Mucosa of rectum (tissue), 2 donors: Measurements from ENCODE around the gene PMF1.
A peak's percentile ranks its signal among the peaks of the same experiment; 100 is the strongest.
"Not testable (repeated sequence)": the region's sequence is repeated elsewhere in the genome, so short reads cannot be mapped to it uniquely, and the experiment has no call there.

ENCODE experiments used
- H3K27ac ChIP-seq, 2 donors: one replicate each; pipeline ENCODE4 v1.7.0; 2013; ENCODE audit warnings: inconsistent platforms in 2 of 2, low read depth in 2 of 2, low read length in 2 of 2
- H3K27me3 ChIP-seq, 2 donors: one replicate each; pipeline ENCODE4 v1.7.0; 2013; ENCODE audit warnings: low read length in 2 of 2; ENCODE audit not compliant: control insufficient read depth in 2 of 2, insufficient read depth in 2 of 2
- H3K36me3 ChIP-seq, 2 donors: one replicate each; pipeline ENCODE4 v1.7.0; 2013; ENCODE audit warnings: low read length in 2 of 2; ENCODE audit not compliant: control insufficient read depth in 2 of 2, insufficient read depth in 2 of 2
- H3K4me1 ChIP-seq, 2 donors: one replicate each; pipeline ENCODE4 v1.7.0; 2013; ENCODE audit warnings: low read length in 2 of 2, mild to moderate bottlenecking in 1 of 2; ENCODE audit not compliant: control insufficient read depth in 2 of 2, insufficient read depth in 2 of 2
- H3K4me3 ChIP-seq, 2 donors: one replicate each; pipeline ENCODE4 v1.7.0; 2013; ENCODE audit warnings: low read length in 2 of 2
- H3K9ac ChIP-seq, 2 donors: one replicate each; pipeline ENCODE4 v1.7.0; 2013; ENCODE audit warnings: low read length in 2 of 2, low read depth in 1 of 2, mild to moderate bottlenecking in 1 of 2
- H3K9me3 ChIP-seq, 2 donors: one replicate each; pipeline ENCODE4 v1.7.0; 2013; ENCODE audit warnings: low read length in 2 of 2; ENCODE audit not compliant: control insufficient read depth in 2 of 2
- donor health status: healthy.
- donor health status: Normal muscosa, but diverticular disease.

Gene PMF1

DNA sequence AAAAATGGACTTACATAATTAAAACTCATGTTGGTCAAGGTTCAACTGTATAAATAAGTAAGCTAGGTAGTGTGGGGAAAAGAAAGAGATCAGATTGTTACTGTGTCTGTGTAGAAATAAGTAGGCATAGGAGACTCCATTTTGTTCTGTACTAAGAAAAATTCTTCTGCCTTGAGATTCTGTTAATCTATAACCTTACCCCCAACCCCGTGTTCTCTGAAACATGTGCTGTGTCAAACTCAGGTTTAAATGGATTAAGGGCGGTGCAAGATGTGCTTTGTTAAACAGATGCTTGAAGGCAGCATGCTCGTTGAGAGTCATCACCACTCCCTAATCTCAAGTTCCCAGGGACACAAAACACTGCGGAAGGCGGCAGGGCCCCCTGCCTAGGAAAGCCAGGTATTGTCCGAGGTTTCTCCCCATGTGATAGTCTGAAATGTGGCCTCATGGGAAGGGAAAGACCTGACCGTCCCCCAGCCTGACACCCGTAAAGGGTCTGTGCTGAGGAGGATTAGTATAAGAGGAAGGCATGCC lies 31.3 kb upstream of the PMF1 start:
- not testable (repeated sequence) for H3K9ac ChIP-seq, H3K36me3 ChIP-seq, H3K27ac ChIP-seq, H3K9me3 ChIP-seq, H3K27me3 ChIP-seq, H3K4me1 ChIP-seq, H3K4me3 ChIP-seq

DNA sequence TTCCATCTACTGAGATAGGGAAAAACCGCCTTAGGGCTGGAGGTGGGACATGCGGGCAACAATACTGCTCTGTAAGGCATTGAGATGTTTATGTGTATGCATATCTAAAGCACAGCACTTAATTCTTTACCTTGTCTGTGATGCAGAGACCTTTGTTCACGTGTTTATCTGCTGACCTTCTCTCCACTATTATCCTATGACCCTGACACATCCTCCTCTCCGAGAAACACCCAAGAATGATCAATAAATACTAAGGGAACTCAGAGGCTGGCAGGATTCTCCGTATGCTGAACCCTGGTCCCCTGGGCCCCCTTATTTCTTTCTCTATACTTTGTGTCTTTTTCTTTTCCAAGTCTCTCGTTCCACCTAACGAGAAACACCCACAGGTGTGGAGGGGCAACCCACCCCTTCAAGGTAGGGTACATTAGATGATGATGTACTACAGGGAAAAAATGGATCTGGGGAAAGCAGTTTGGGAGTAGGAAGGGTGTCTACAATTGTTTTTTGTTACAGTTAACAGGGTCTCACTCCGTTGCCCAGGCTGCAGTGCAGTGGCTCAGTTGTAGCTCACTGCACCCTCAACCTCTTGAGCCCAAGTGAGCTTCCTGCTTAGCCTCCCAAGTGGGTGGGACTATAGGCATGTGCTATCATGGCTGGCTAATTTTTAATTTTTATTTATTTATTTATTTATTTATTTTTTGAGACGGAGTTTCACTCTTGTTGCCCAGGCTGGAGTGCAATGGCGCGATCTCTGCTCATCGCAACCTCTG lies 30.6 kb upstream of the PMF1 start:
- not testable (repeated sequence) for H3K4me3 ChIP-seq, H3K9me3 ChIP-seq, H3K9ac ChIP-seq, H3K27ac ChIP-seq, H3K27me3 ChIP-seq, H3K36me3 ChIP-seq, H3K4me1 ChIP-seq

DNA sequence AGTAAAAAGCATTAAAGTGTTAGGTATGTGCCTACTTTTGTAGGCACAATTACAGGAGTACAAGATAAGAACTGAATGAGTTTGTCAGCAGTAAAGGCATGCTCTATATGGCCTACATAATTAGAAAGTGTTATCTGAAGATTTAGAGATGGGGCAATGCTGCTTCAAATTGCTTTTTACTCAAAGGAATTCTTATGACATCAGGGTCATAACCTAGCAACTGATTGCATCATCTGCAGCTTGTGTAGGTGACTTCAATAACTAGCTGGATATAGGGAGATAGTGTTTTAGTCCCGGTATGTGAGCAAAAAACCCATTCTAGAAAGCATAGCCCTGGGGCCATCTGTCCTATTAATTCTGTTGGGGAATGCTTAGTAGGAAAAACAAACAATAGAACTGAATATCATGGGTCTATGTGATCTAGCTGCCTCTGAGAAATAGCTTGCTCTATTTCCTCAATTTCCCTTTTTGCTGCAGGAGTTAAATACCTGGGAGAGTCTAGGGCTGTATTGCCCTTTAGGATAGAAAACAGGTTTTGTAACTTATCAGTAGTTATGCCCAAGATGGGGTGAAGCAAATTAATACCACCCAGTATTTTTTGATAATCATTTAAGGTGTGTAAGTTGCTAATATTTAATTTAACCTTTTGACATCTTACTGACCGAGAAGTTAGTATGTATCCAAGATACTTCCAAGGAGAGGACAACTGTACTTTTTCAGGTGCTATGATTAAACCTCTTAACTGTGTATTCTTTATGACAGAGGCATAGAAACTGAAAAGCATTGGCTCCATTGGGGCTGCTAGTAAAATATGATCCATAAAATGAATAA lies 26.2 kb upstream of the PMF1 start:
- H3K36me3 ChIP-seq, H3K9me3 ChIP-seq, H3K4me1 ChIP-seq, H3K4me3 ChIP-seq, H3K27ac ChIP-seq, H3K27me3 ChIP-seq, H3K9ac ChIP-seq: not testable (repeated sequence)

DNA sequence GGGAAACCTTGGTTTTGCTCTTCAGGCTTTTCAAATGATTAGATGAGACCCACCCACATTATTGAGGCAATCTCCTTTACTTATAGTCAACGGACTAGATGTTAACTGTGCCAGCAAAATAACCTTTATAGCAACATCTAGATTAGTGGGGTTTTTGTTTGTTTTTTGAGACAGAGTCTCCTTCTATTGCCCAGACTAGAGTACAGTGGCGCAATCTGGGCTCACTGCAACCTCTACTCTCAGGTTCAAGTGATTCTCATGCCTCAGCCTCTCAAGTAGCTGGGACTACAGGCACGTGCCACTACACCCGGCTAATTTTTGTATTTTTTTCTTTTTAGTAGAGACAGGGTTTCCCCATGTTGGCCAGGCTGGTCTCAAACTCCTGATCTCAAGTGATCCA lies 22.5 kb upstream of the PMF1 start:
- not testable (repeated sequence) for H3K27me3 ChIP-seq, H3K36me3 ChIP-seq, H3K27ac ChIP-seq, H3K4me3 ChIP-seq, H3K9me3 ChIP-seq, H3K9ac ChIP-seq
- peaks cover 6 to 11% of the 10 kb centered on the region in 2 donors for H3K4me1 ChIP-seq

DNA sequence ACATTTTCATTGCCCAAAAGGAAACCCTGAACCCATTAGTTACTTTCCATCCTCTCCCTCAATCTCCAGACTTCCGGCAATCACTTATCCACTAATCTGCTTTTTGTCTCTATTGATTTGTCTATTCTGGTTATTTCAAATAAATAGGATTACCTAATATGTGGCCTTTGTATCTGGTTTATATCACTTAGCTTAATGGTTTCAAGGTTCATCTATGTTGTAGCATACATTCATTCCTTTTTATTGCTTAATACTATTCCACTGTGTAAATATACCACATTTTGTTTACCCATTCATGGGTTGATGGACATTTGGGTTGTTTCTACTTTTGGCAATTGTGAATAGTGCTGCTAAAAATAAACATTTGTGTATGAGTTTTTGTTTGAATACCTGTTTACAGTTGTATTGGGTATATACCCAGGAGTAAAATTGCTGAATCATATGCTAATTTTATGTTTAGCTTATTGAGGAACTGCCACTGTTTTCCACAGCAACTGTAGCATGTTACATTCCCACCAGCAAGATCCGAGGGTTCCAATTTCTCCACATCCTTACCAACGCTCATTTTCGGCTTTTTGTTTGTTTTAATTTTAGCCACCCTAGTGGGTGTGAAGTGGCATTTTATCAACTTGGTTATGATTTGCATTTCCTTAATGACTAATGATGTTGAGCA lies 21.4 kb upstream of the PMF1 start:
- Histone ChIP-seq H3K9me3 (no peaks in the 10 kb centered on the region), H3K36me3 (peaks cover 7 to 9% of the 10 kb centered on the region in 2 donors), H3K9ac (no peak overlapping the region), H3K27me3 (no peaks in the 10 kb centered on the region), H3K27ac (no peak overlapping the region), H3K4me1 (peaks cover 6 to 11% of the 10 kb centered on the region in 2 donors), H3K4me3 (no peak overlapping the region)

DNA sequence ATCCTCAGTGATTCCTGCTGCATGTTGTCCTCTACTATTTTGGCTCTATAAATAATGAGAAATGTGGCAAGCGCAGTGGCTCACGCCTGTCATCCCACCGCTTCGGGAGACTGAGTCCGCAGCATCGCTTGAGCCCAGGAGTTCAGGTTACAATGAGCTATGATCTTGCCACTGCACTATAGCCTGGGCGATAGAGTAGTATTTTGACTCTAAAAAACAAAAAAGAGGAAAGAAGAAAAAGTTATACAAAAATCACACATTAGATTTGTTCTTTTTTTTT lies 19.7 kb upstream of the PMF1 start:
- Histone ChIP-seq H3K27ac (peak overlapping the region; percentile 50 to 89), H3K36me3 (peaks cover 10 to 15% of the 10 kb centered on the region in 2 donors), H3K9me3 (no peaks in the 10 kb centered on the region), H3K4me1 (peaks cover 6 to 11% of the 10 kb centered on the region in 2 donors), H3K4me3 (peak overlapping the region; percentile 89 to 96), H3K27me3 (no peaks in the 10 kb centered on the region), H3K9ac (peak overlapping the region; percentile 66 to 80)

DNA sequence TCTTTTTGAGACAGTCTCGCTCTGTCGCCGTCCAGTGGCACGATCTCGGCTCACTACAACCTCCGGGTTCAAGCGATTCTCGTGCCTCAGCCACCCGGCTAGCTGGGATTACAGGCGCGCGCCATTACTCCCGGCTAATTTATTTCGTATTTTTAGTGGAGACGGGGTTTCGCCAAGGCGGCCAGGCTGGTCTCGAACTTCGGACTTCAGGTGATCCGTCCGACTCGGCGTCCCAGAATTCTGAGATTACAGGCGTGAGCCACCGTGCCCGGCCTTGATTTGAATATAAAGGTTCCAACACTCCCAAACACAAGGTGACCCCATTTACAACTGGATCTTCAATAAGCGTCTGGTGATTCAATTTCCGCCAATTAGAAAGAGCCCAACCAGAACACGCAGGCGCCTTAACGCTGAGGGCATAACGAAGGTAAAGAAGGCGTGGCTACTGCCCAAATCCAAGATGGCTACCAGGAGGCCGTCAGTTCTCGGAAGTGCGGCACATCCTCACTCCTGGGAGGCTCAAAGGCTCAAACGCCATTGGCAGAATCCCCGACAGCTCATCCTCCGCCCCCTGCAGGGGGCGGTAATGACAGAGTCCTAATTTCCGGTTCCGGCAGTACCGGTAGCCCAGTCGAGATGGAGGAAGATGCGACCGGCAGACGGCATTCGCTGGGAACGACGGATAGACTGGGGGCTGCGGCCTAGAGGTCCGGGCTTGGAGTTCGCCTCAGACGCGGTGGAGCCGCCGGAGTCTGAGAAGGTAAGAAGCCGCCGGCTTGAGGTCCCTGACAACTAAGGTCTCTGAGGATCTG lies 19.1 kb upstream of the PMF1 start, which contains the start of gene SLC25A44:
TSS of gene SLC25A44 (plus strand) at position 617 of the 812 bp plus-strand sequence. CDS start 5,744 bp downstream, outside the sequence.
- peak within 1 kb of the TSS; percentile 50 to 89 for H3K27ac ChIP-seq
- H3K27me3 ChIP-seq: no peaks in the 10 kb centered on the region
- H3K9ac ChIP-seq: peak within 1 kb of the TSS; percentile 72 to 80
- peak within 1 kb of the TSS; percentile 89 to 96 for H3K4me3 ChIP-seq
- H3K4me1 ChIP-seq: peaks cover 6 to 11% of the 10 kb centered on the region in 2 donors
- H3K9me3 ChIP-seq: no peaks in the 10 kb centered on the region
- H3K36me3 ChIP-seq: peaks cover 10 to 15% of the 10 kb centered on the region in 2 donors

DNA sequence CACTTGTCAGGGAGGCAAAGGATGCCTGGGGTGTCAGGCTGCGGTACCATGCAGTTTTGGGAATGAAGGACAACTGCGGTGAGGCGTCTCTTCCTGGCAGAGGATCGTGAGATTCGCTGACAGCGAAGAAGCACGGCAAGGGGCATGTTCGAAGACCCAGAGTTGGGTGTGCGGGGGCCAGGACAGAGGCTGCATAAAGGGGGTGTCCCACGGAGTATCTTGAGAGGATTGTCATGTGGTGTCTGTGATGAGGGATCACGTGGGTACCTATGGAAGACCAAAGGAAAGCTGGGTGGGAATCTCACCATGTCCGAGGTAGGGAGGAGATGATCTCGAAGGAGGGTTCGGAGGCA lies 18.5 kb upstream of the PMF1 start:
- peaks cover 14 to 15% of the 10 kb centered on the region in 2 donors for H3K36me3 ChIP-seq
- no peaks in the 10 kb centered on the region for H3K9me3 ChIP-seq
- H3K4me3 ChIP-seq: peak overlapping the region; percentile 89 to 96
- H3K27ac ChIP-seq: peak overlapping the region; percentile 34 to 70
- no peaks in the 10 kb centered on the region for H3K27me3 ChIP-seq
- H3K9ac ChIP-seq: peak overlapping the region; percentile 72 to 78
- peaks cover 6 to 11% of the 10 kb centered on the region in 2 donors for H3K4me1 ChIP-seq

DNA sequence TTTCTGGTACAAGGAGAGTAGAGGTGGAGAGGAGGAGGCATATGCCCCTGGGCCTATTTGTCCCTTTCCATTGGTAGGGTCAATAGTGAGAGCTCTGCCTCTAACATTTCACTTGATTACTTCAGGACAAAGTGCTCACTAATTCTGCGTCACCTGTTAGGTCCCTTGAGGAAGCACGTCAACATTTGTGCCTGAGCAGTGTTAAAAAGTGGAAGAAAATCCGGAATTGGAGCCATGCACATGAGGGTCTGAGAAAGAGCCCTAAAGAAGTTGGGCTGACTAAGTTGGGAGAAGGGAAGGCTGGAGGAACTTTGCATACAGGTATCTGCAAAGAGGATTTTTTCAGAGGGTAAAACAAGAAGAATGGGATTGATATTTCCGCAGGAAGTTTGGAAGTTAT lies 17.0 kb upstream of the PMF1 start:
- no peak overlapping the region for H3K9ac ChIP-seq
- H3K4me3 ChIP-seq: peak overlapping the region in 1 of 2 donors; percentile 8
- no peaks in the 10 kb centered on the region for H3K9me3 ChIP-seq
- H3K4me1 ChIP-seq: peaks cover 6 to 11% of the 10 kb centered on the region in 2 donors
- H3K27ac ChIP-seq: no peak overlapping the region
- H3K36me3 ChIP-seq: peaks cover 25 to 26% of the 10 kb centered on the region in 2 donors
- no peaks in the 10 kb centered on the region for H3K27me3 ChIP-seq
